WTC11 (cell line): ENCODE measurements around the gene ZCCHC10. TPM values are rescaled to one million over a fixed set of nuclear protein-coding genes. Genes with fewer than 3 reads are reported as not detected.
"Not testable (repeated sequence)": the region's sequence is repeated elsewhere in the genome, so short reads cannot be mapped to it uniquely, and the experiment has no call there.

ENCODE experiments used
- ATAC-seq: fragments of 200-7000 bp; cut with Tn5 transposase; 2 replicates; pipeline ENCODE4 v1.10.0; 2021; ENCODE audit warnings: mild to moderate bottlenecking, moderate library complexity
- CTCF ChIA-PET: fragments of 300-600 bp; sonication (Branson Sonifier 250); formaldehyde crosslinking; loops from one replicate; lab custom pipeline; 2021; ENCODE audit warnings: antibody characterized with exemption; lab: Charles Lee
- POLR2A ChIA-PET: fragments of 350-600 bp; sonication (Branson Sonifier 250); formaldehyde crosslinking; loops from one replicate; lab custom pipeline; 2021; ENCODE audit warnings: antibody characterized with exemption; lab: Charles Lee
- DNase-seq: peaks from one replicate; pipeline ENCODE4 v3.0.0; 2021; ENCODE audit warnings: low spot score
- H3K27ac Mint-ChIP-seq: 2 replicates; pipeline ENCODE4 v1.8.0; 2021; ENCODE audit warnings: mixed read lengths
- H3K27me3 Mint-ChIP-seq: 2 replicates; pipeline ENCODE4 v1.8.0; 2021; ENCODE audit warnings: low read depth, mild to moderate bottlenecking, moderate library complexity, mixed read lengths
- H3K36me3 Mint-ChIP-seq: 2 replicates; pipeline ENCODE4 v1.8.0; 2021; ENCODE audit warnings: mixed read lengths
- H3K4me1 Mint-ChIP-seq: 2 replicates; pipeline ENCODE4 v1.8.0; 2022; ENCODE audit warnings: mixed read lengths
- H3K4me3 Mint-ChIP-seq: 2 replicates; pipeline ENCODE4 v1.8.0; 2021; ENCODE audit warnings: mild to moderate bottlenecking, moderate library complexity, mixed read lengths
- H3K9me3 Mint-ChIP-seq: 2 replicates; pipeline ENCODE4 v1.8.0; 2021; ENCODE audit warnings: mixed read lengths
- CREM ChIP-seq: sonication (generic); formaldehyde crosslinking; IDR thresholded peaks from 2 replicates; pipeline ENCODE4 v1.8.1; 2022; ENCODE audit warnings: mild to moderate bottlenecking, missing genetic modification reagents, moderate library complexity
- CTCF ChIP-seq: fragments of 200-600 bp; IDR thresholded peaks from 2 replicates; pipeline ENCODE4 v1.8.0; 2022; ENCODE audit warnings: antibody characterized with exemption
- ELF4 ChIP-seq: sonication (generic); formaldehyde crosslinking; IDR thresholded peaks from 2 replicates; pipeline ENCODE4 v1.8.1; 2022; ENCODE audit warnings: low read depth, mild to moderate bottlenecking, moderate library complexity, missing genetic modification reagents
- FOXJ3 ChIP-seq: sonication (generic); formaldehyde crosslinking; IDR thresholded peaks from 2 replicates; pipeline ENCODE4 v1.9.0; 2021; ENCODE audit warnings: missing genetic modification reagents, mild to moderate bottlenecking, borderline replicate concordance
- GRHL2 ChIP-seq: fragments of 250-450 bp; sonication (Bioruptor Pico); IDR thresholded peaks from 2 replicates; pipeline ENCODE4 v1.8.0; 2022; ENCODE audit warnings: mild to moderate bottlenecking, moderate library complexity; ENCODE audit not compliant: insufficient replicate concordance, severe bottlenecking
- HMGA2 ChIP-seq: fragments of 250-450 bp; sonication (Bioruptor Pico); IDR thresholded peaks from 2 replicates; pipeline ENCODE4 v1.4.0; 2021; ENCODE audit warnings: mild to moderate bottlenecking, moderate library complexity
- KAT7 ChIP-seq: sonication (generic); formaldehyde crosslinking; IDR thresholded peaks from 2 replicates; pipeline ENCODE4 v1.8.1; 2023; ENCODE audit warnings: missing genetic modification reagents, mild to moderate bottlenecking, borderline replicate concordance
- MLX ChIP-seq: sonication (generic); formaldehyde crosslinking; IDR thresholded peaks from 2 replicates; pipeline ENCODE4 v1.8.1; 2023; ENCODE audit warnings: mild to moderate bottlenecking, missing genetic modification reagents, moderate library complexity
- NR1H2 ChIP-seq: sonication (generic); formaldehyde crosslinking; IDR thresholded peaks from 2 replicates; pipeline ENCODE4 v1.9.0; 2021; ENCODE audit warnings: mild to moderate bottlenecking, moderate library complexity, missing genetic modification reagents
- OVOL2 ChIP-seq: fragments of 250-450 bp; sonication (Bioruptor Pico); IDR thresholded peaks from 2 replicates; pipeline ENCODE4 v1.9.0; 2021; ENCODE audit warnings: mild to moderate bottlenecking, borderline replicate concordance
- TEAD1 ChIP-seq: sonication (generic); formaldehyde crosslinking; IDR thresholded peaks from 2 replicates; pipeline ENCODE4 v1.8.0; 2022; ENCODE audit warnings: mild to moderate bottlenecking, missing genetic modification reagents
- TP53 ChIP-seq: sonication (generic); formaldehyde crosslinking; IDR thresholded peaks from 2 replicates; pipeline ENCODE4 v1.8.1; 2023; ENCODE audit warnings: mild to moderate bottlenecking, missing genetic modification reagents
- USF2 ChIP-seq: sonication (generic); formaldehyde crosslinking; IDR thresholded peaks from 2 replicates; pipeline ENCODE4 v1.8.1; 2023; ENCODE audit warnings: mild to moderate bottlenecking, missing genetic modification reagents, moderate library complexity
- ZNF138 ChIP-seq: sonication (generic); formaldehyde crosslinking; conservative IDR thresholded peaks from 2 replicates; pipeline ENCODE4 v1.8.1; 2022; ENCODE audit warnings: mild to moderate bottlenecking, moderate library complexity, missing genetic modification reagents
- ZNF263 ChIP-seq: sonication (generic); formaldehyde crosslinking; IDR thresholded peaks from 2 replicates; pipeline ENCODE4 v1.8.1; 2022; ENCODE audit warnings: low read depth, mild to moderate bottlenecking, moderate library complexity, missing genetic modification reagents
- ZNF416 ChIP-seq: fragments of 250-450 bp; sonication (Bioruptor Pico); IDR thresholded peaks from 2 replicates; pipeline ENCODE4 v1.9.0; 2021; ENCODE audit warnings: mild to moderate bottlenecking, inconsistent platforms
- total RNA-seq: library from RNA; stranded (reverse); gene quantifications from 3 replicates; pipeline ENCODE4 v1.2.3, GENCODE V29; 2021
- TF ChIP-seq, protein P1 (sequence below): sonication (generic); formaldehyde crosslinking; IDR thresholded peaks from 2 replicates; pipeline ENCODE4 v1.8.1; 2022; ENCODE audit warnings: low read depth, missing genetic modification reagents, borderline replicate concordance
- TF ChIP-seq, protein P2 (sequence below): fragments of 250-450 bp; sonication (Bioruptor Pico); IDR thresholded peaks from 2 replicates; pipeline ENCODE4 v1.9.0; 2021; ENCODE audit warnings: mild to moderate bottlenecking, borderline replicate concordance

Gene ZCCHC10
- total RNA-seq, 1 experiment from 2014 or later: 22.9 TPM

- TF ChIP-seq, protein P1, sequence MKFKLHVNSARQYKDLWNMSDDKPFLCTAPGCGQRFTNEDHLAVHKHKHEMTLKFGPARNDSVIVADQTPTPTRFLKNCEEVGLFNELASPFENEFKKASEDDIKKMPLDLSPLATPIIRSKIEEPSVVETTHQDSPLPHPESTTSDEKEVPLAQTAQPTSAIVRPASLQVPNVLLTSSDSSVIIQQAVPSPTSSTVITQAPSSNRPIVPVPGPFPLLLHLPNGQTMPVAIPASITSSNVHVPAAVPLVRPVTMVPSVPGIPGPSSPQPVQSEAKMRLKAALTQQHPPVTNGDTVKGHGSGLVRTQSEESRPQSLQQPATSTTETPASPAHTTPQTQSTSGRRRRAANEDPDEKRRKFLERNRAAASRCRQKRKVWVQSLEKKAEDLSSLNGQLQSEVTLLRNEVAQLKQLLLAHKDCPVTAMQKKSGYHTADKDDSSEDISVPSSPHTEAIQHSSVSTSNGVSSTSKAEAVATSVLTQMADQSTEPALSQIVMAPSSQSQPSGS (CRISPR knock-in tag): no peak
These were observed 27.8 kb downstream of the ZCCHC10 start (continued) for GRCh38 chr5:132998556-132998955.

DNA sequence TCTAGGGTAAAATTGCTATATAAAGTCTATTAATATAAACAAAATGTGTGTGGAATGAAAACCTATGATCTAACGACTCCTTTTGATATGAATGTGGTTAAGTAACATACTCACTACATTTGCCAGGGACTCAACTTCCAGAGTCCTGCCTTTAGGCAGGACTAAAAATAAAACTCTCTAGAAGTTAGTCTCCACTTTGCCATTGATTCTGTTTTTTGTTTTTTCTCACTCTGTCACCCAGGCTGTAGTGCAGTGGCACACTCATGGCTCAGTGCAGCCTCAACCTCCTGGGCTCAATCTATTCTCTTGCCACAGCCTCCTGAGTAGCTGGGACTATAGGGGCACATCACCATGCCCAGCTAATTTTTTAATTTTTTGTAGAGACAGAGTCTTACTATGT, 30.0 kb downstream of the ZCCHC10 start:
- H3K27ac Mint-ChIP-seq: no peak overlapping the region
- H3K36me3 Mint-ChIP-seq: peaks cover 5% of the 10 kb centered on the region; the same call in 1 of the 2 replicates
- ATAC-seq (no peak), DNase-seq (no peak)
- no peaks in the 10 kb centered on the region for H3K27me3 Mint-ChIP-seq
- H3K4me1 Mint-ChIP-seq: no peaks in the 10 kb centered on the region
- H3K9me3 Mint-ChIP-seq: no peaks in the 10 kb centered on the region
- no peak overlapping the region for H3K4me3 Mint-ChIP-seq
- TF ChIP-seq, protein P2, sequence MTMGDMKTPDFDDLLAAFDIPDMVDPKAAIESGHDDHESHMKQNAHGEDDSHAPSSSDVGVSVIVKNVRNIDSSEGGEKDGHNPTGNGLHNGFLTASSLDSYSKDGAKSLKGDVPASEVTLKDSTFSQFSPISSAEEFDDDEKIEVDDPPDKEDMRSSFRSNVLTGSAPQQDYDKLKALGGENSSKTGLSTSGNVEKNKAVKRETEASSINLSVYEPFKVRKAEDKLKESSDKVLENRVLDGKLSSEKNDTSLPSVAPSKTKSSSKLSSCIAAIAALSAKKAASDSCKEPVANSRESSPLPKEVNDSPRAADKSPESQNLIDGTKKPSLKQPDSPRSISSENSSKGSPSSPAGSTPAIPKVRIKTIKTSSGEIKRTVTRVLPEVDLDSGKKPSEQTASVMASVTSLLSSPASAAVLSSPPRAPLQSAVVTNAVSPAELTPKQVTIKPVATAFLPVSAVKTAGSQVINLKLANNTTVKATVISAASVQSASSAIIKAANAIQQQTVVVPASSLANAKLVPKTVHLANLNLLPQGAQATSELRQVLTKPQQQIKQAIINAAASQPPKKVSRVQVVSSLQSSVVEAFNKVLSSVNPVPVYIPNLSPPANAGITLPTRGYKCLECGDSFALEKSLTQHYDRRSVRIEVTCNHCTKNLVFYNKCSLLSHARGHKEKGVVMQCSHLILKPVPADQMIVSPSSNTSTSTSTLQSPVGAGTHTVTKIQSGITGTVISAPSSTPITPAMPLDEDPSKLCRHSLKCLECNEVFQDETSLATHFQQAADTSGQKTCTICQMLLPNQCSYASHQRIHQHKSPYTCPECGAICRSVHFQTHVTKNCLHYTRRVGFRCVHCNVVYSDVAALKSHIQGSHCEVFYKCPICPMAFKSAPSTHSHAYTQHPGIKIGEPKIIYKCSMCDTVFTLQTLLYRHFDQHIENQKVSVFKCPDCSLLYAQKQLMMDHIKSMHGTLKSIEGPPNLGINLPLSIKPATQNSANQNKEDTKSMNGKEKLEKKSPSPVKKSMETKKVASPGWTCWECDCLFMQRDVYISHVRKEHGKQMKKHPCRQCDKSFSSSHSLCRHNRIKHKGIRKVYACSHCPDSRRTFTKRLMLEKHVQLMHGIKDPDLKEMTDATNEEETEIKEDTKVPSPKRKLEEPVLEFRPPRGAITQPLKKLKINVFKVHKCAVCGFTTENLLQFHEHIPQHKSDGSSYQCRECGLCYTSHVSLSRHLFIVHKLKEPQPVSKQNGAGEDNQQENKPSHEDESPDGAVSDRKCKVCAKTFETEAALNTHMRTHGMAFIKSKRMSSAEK (CRISPR knock-in tag): no peak
- no peak for TF ChIP-seq TP53
- TF ChIP-seq KAT7 (CRISPR knock-in tag): no peak
- no peak for TF ChIP-seq TEAD1
- ChIA-PET CTCF (no interaction called here), POLR2A (no interaction called here)

- Mint-ChIP-seq H3K4me1 (peaks cover 4% of the 10 kb centered on the region; the same call in 1 of the 2 replicates), H3K9me3 (peaks cover 11% of the 10 kb centered on the region), H3K27me3 (no peaks in the 10 kb centered on the region; the same call in 1 of the 2 replicates), H3K27ac (peak overlapping the region; percentile 2; the same call in 1 of the 2 replicates), H3K36me3 (peaks cover 9% of the 10 kb centered on the region; the same call in 1 of the 2 replicates), H3K4me3 (peak overlapping the region; percentile 9; the same call in 1 of the 2 replicates)
- DNase-seq: peak; percentile 23
- no peak for ATAC-seq
- ChIA-PET POLR2A (no interaction called here), CTCF (no interaction called here)
- TF ChIP-seq USF2 (CRISPR knock-in tag) (no peak), FOXJ3 (CRISPR knock-in tag) (no peak), CTCF (no peak), ELF4 (no peak), CREM (CRISPR knock-in tag) (no peak), GRHL2 (CRISPR knock-in tag) (no peak), ZNF416 (CRISPR knock-in tag) (no peak), HMGA2 (CRISPR knock-in tag) (no peak), MLX (CRISPR knock-in tag) (no peak), ZNF138 (CRISPR knock-in tag) (no peak), NR1H2 (CRISPR knock-in tag) (no peak), KAT7 (CRISPR knock-in tag) (no peak), OVOL2 (no peak), ZNF263 (no peak)
- TF ChIP-seq, protein P1 (CRISPR knock-in tag): no peak
These were observed 38.6 kb downstream of the ZCCHC10 start for GRCh38 chr5:132987531-132988408.

DNA sequence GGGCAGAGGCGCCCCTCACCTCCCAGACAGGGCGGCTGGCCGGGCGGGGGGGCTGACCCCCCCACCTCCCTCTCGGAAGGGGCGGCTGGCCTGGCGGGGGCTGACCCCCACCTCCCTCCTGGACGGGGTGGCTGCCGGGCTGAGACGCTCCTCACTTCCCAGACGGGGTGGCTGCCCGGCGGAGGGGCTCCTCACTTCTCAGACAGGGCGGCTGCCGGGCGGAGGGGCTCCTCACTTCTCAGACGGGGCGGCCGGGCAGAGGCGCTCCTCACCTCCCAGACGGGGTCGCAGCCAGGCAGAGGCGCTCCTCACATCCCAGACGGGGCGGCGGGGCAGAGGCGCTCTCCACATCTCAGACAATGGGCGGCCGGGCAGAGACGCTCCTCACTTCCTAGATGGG, 43.4 kb downstream of the ZCCHC10 start:
- CTCF ChIA-PET, H3K36me3 Mint-ChIP-seq, H3K27ac Mint-ChIP-seq: not testable (repeated sequence)

More for the DNA sequence above, 43.4 kb downstream of the ZCCHC10 start:
- H3K9me3 Mint-ChIP-seq: peaks cover 22% of the 10 kb centered on the region
- H3K27me3 Mint-ChIP-seq, POLR2A ChIA-PET, H3K4me3 Mint-ChIP-seq, H3K4me1 Mint-ChIP-seq, DNase-seq, ATAC-seq: not testable (repeated sequence)
